Measurements from ENCODE around the gene MRPL52.

DNA sequence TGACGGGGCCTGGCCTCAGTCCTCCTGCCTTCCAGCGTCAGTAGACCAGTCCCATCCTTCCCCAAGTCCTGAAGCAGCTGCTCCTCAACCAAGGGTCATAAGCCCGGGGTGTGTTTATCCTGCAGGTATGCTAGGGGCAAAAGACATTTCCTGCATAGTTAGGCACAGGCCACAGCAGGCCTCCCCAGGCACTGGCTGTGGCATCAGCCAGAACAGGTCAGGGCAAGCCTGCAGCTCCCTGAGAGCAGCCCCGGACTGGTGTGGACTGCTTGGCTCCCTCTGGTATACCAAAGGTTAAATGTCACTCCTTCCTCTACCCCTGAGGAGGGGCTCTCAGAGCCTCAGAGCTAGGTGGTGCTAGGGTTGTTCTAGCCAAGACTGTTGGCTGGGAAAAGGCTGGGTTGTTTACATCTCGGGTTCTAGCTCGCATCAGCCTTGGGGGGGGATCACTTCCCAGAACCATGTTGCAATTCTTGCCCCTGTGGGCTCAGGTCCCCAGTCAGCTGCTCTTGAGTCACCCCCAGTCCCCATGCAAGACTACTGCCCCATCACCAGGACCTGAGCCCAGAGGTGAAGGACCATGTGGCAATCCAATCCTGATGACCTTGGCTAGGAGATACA is 9.6 kb downstream of the MRPL52 start:
- TF ChIP-seq, protein P1, sequence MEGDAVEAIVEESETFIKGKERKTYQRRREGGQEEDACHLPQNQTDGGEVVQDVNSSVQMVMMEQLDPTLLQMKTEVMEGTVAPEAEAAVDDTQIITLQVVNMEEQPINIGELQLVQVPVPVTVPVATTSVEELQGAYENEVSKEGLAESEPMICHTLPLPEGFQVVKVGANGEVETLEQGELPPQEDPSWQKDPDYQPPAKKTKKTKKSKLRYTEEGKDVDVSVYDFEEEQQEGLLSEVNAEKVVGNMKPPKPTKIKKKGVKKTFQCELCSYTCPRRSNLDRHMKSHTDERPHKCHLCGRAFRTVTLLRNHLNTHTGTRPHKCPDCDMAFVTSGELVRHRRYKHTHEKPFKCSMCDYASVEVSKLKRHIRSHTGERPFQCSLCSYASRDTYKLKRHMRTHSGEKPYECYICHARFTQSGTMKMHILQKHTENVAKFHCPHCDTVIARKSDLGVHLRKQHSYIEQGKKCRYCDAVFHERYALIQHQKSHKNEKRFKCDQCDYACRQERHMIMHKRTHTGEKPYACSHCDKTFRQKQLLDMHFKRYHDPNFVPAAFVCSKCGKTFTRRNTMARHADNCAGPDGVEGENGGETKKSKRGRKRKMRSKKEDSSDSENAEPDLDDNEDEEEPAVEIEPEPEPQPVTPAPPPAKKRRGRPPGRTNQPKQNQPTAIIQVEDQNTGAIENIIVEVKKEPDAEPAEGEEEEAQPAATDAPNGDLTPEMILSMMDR (IDR thresholded peaks at IDR 0.05; ENCODE audit: low read depth, low read length), result no peak
- TF ChIP-seq POLR2A (IDR thresholded peaks at IDR 0.05; ENCODE audit: extremely low read depth, insufficient read length), result no peak
- TF ChIP-seq, protein P2, sequence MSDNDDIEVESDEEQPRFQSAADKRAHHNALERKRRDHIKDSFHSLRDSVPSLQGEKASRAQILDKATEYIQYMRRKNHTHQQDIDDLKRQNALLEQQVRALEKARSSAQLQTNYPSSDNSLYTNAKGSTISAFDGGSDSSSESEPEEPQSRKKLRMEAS (IDR thresholded peaks at IDR 0.05; ENCODE audit: low read depth, low read length), result no peak
- TF ChIP-seq MYC (IDR thresholded peaks at IDR 0.05; ENCODE audit: low read depth, low read length), result no peak
